GM21737 (cell line): ENCODE measurements around the gene NPY1R.
A peak's percentile ranks its signal among the peaks of the same experiment; 100 is the strongest.

Experiments used
- ATAC-seq: cut with Tn5 transposase; IDR thresholded peaks from one replicate; pipeline ENCODE4 v1.9.1; 2021; ENCODE audit warnings: mild to moderate bottlenecking, moderate library complexity; ENCODE audit not compliant: unreplicated experiment

The NPY1R gene

GRCh38 chr4:163332526-163333406 is at the start of gene NPY1R:
Gene NPY1R (minus strand): TSS chr4:163332596. CDS start chr4:163326554, 6,042 bp downstream.
- ATAC-seq: peak; percentile 90

GRCh38 chr4:163380703-163381102 is 48.3 kb upstream of the NPY1R start:
- no peak for ATAC-seq

GRCh38 chr4:163378661-163379060 is 46.3 kb upstream of the NPY1R start:
- no peak for ATAC-seq

GRCh38 chr4:163372029-163372428 is 39.6 kb upstream of the NPY1R start:
- ATAC-seq: no peak

GRCh38 chr4:163367651-163368050 is 35.3 kb upstream of the NPY1R start:
- no peak for ATAC-seq

GRCh38 chr4:163356104-163356503 is 23.7 kb upstream of the NPY1R start:
- no peak for ATAC-seq

- no peak for ATAC-seq
Observed at GRCh38 chr4:163353054-163353453, 20.7 kb upstream of the NPY1R start.

- ATAC-seq: no peak
Observed at GRCh38 chr4:163350672-163351071, 18.3 kb upstream of the NPY1R start.

GRCh38 chr4:163344147-163345125 is 12.0 kb upstream of the NPY1R start:
- no peak for ATAC-seq

- ATAC-seq: no peak
Observed at GRCh38 chr4:163343604-163344146, 11.3 kb upstream of the NPY1R start, which contains the start of gene NPY5R. Gene NPY5R (plus strand): TSS chr4:163343892. CDS start chr4:163350274, 6,382 bp downstream.

GRCh38 chr4:163335384-163335783 is 3.0 kb upstream of the NPY1R start:
- no peak for ATAC-seq

- no peak for ATAC-seq
Observed at GRCh38 chr4:163331629-163332376, 593 bp downstream of the NPY1R start.

- no peak for ATAC-seq
Observed at GRCh38 chr4:163330916-163331628, 1.3 kb downstream of the NPY1R start.

GRCh38 chr4:163317110-163317509 is 15.3 kb downstream of the NPY1R start:
- ATAC-seq: no peak

GRCh38 chr4:163309466-163309865 is 22.9 kb downstream of the NPY1R start:
- ATAC-seq: no peak

- ATAC-seq: no peak
Observed at GRCh38 chr4:163303069-163303468, 29.3 kb downstream of the NPY1R start.

- no peak for ATAC-seq
Observed at GRCh38 chr4:163300445-163300844, 32.0 kb downstream of the NPY1R start.

GRCh38 chr4:163295138-163295537 is 37.3 kb downstream of the NPY1R start:
- no peak for ATAC-seq

- ATAC-seq: no peak
Observed at GRCh38 chr4:163284304-163284703, 48.1 kb downstream of the NPY1R start.
